PC-9 (cell line): ENCODE results near the gene ADAMTSL2. TPM values are rescaled to one million over a fixed set of nuclear protein-coding genes. Genes with fewer than 3 reads are reported as not detected.

ENCODE experiments used
- BruUV-seq: library from RNA; stranded (reverse); fragments of 400-500 nt; replicated peaks from 2 replicates; lab custom pipeline; 2021; lab: Mats Ljungman, UMichigan
- CTCF ChIA-PET: fragments of 300-600 bp; sonication (Branson Sonifier 250); formaldehyde crosslinking; loops from one replicate; lab custom pipeline; 2022; ENCODE audit warnings: antibody characterized with exemption; lab: Charles Lee
- POLR2A ChIA-PET: fragments of 300-600 bp; sonication (Branson Sonifier 250); formaldehyde crosslinking; loops from one replicate; lab custom pipeline; 2022; ENCODE audit warnings: antibody characterized with exemption; ENCODE audit not compliant: unreplicated experiment; lab: Charles Lee
- DNase-seq, 2 experiments: peaks; one replicate each; pipeline versions ENCODE4 v3.0.0 to v3.0.0-alpha.2; 2015 to 2022; ENCODE audit warnings: mixed read lengths in 1 of 2
- H2AFZ ChIP-seq: fragments of 200-600 bp; sonication (generic); 2 replicates; pipeline ENCODE4 v1.8.1; 2017; ENCODE audit warnings: antibody characterized with exemption
- H3F3A ChIP-seq: fragments of 200-600 bp; sonication (generic); 2 replicates; pipeline ENCODE4 v1.8.1; 2017; ENCODE audit warnings: antibody characterized with exemption, mild to moderate bottlenecking, low read depth; ENCODE audit not compliant: insufficient read depth
- H3K27ac ChIP-seq: fragments of 200-600 bp; sonication (generic); 2 replicates; pipeline ENCODE4 v1.6.1; 2016; ENCODE audit warnings: mixed run types
- H3K27me3 ChIP-seq: fragments of 200-600 bp; sonication (generic); 2 replicates; pipeline ENCODE4 v1.6.1; 2016; ENCODE audit warnings: low read depth, mixed run types; ENCODE audit not compliant: insufficient read depth
- H3K36me3 ChIP-seq: fragments of 200-600 bp; sonication (generic); 2 replicates; pipeline ENCODE4 v1.6.1; 2016; ENCODE audit warnings: low read depth, mixed run types
- H3K4me1 ChIP-seq: fragments of 200-600 bp; sonication (generic); replicated peaks from 2 replicates; pipeline ENCODE4 v1.6.1; 2016; ENCODE audit warnings: mixed run types; ENCODE audit not compliant: insufficient read depth
- H3K4me2 ChIP-seq: fragments of 200-600 bp; sonication (generic); 2 replicates; pipeline ENCODE4 v1.6.1; 2017; ENCODE audit warnings: mixed run types
- H3K4me3 ChIP-seq: fragments of 200-600 bp; sonication (generic); 2 replicates; pipeline ENCODE4 v1.6.1; 2016; ENCODE audit warnings: mixed run types
- H3K79me2 ChIP-seq: fragments of 200-600 bp; sonication (generic); 2 replicates; pipeline ENCODE4 v1.6.1; 2017; ENCODE audit warnings: low read depth, mixed run types
- H3K9me2 ChIP-seq: fragments of 200-600 bp; sonication (generic); 2 replicates; pipeline ENCODE4 v1.8.1; 2017; ENCODE audit warnings: mild to moderate bottlenecking; ENCODE audit not compliant: insufficient read depth
- H3K9me3 ChIP-seq: fragments of 200-600 bp; sonication (generic); 2 replicates; pipeline ENCODE4 v1.8.1; 2016; ENCODE audit warnings: low read depth; ENCODE audit not compliant: insufficient read depth
- H4K20me1 ChIP-seq: fragments of 200-600 bp; sonication (generic); 2 replicates; pipeline ENCODE4 v1.8.1; 2017; ENCODE audit not compliant: insufficient read depth
- EZH2 ChIP-seq: fragments of 200-600 bp; sonication (generic); IDR thresholded peaks from 2 replicates; pipeline ENCODE4 v1.8.0; 2017; ENCODE audit warnings: antibody characterized with exemption, low read depth
- intact Hi-C: fragments of 100-400 bp; cut with micrococcal nuclease; formaldehyde crosslinking; loops from one replicate; pipeline ENCODE4 v1.10.0; 2022; ENCODE audit not compliant: unreplicated experiment
- total RNA-seq: library from RNA; stranded (reverse); gene quantifications from 2 replicates; pipeline ENCODE4 v1.2.3, GENCODE V29; 2021
- TF ChIP-seq, protein P1 (sequence below): fragments of 200-600 bp; sonication (generic); conservative IDR thresholded peaks from 2 replicates; pipeline ENCODE4 v1.6.1; 2017; ENCODE audit warnings: mixed run types, antibody characterized with exemption, mild to moderate bottlenecking, moderate library complexity

The ADAMTSL2 gene
- total RNA-seq, 1 experiment from 2014 or later = 0.39 TPM

DNA sequence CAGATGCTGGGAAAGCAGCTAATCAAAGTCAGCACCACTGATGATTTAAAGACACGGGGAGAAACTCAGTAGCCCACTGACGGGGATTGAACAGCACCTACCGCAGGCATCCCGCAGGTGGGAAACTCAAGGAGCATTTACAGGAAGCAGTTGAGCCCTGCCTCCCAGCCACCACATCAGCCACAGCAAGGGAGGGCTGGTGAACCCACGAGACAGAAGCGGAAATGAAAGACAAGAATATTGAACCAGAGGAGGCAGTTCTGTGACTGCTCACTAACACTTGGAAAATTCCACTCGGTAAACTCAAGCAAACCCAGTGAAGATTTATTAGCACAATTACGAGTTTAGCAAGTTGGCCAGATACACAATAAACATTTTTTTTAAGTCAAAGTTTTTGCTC, 85.3 kb downstream of the ADAMTSL2 start:
- DNase-seq = no peak
- BruUV-seq = no TSS peak
- POLR2A ChIA-PET = no interaction called here
- H3K9me3 ChIP-seq = no peaks in the 10 kb centered on the region
- no peak overlapping the region for H3K27ac ChIP-seq
- H3F3A ChIP-seq = no peaks in the 10 kb centered on the region
- H3K9me2 ChIP-seq = no peaks in the 10 kb centered on the region
- no peaks in the 10 kb centered on the region for H4K20me1 ChIP-seq
- H3K4me1 ChIP-seq = no peaks in the 10 kb centered on the region
- no peak for TF ChIP-seq EZH2
- no peak overlapping the region for H3K4me2 ChIP-seq
- no peak overlapping the region for H3K4me3 ChIP-seq
- no peak overlapping the region for H2AFZ ChIP-seq
- CTCF ChIA-PET = no interaction called here
- no peaks in the 10 kb centered on the region for H3K79me2 ChIP-seq
- peaks cover 96% of the 10 kb centered on the region for H3K27me3 ChIP-seq
- H3K36me3 ChIP-seq = no peaks in the 10 kb centered on the region
- intact Hi-C loops = no loop called here

DNA sequence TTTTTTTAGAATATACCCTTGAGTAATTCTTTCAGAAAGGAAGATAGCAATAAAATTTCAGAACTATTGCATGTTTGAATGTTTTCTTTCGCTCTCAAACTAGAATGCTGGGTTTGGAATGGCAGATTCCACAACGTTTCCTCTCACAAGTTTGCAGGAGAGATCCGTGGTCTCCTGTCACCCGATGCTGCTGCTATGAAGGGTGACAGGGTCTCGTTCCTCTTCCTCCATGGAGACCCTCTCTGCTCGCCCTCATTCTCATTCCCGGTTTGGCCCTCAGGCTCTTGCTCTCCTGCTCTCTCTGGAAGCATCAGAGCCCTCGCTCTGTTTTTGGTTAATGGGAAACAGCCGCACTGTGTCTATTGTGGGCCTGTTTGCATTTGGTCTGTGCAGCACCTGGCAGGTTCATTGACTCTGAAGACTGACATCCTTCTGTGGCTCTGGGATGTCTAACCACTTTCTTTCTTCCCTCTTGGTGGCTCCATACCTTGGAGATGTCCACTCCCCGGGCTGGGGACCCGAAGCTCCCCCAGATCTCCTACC, 87.3 kb downstream of the ADAMTSL2 start:
- Histone ChIP-seq H3K4me2 (no peak overlapping the region), H3K27ac (no peak overlapping the region), H3K9me2 (no peaks in the 10 kb centered on the region), H3K79me2 (no peaks in the 10 kb centered on the region), H3K27me3 (peaks cover 96% of the 10 kb centered on the region), H2AFZ (no peak overlapping the region), H4K20me1 (no peaks in the 10 kb centered on the region), H3F3A (no peaks in the 10 kb centered on the region), H3K36me3 (no peaks in the 10 kb centered on the region), H3K9me3 (no peaks in the 10 kb centered on the region), H3K4me1 (no peaks in the 10 kb centered on the region), H3K4me3 (no peak overlapping the region)
- intact Hi-C loops = no loop called here
- TF ChIP-seq, protein P1, sequence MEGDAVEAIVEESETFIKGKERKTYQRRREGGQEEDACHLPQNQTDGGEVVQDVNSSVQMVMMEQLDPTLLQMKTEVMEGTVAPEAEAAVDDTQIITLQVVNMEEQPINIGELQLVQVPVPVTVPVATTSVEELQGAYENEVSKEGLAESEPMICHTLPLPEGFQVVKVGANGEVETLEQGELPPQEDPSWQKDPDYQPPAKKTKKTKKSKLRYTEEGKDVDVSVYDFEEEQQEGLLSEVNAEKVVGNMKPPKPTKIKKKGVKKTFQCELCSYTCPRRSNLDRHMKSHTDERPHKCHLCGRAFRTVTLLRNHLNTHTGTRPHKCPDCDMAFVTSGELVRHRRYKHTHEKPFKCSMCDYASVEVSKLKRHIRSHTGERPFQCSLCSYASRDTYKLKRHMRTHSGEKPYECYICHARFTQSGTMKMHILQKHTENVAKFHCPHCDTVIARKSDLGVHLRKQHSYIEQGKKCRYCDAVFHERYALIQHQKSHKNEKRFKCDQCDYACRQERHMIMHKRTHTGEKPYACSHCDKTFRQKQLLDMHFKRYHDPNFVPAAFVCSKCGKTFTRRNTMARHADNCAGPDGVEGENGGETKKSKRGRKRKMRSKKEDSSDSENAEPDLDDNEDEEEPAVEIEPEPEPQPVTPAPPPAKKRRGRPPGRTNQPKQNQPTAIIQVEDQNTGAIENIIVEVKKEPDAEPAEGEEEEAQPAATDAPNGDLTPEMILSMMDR = no peak
- no peak for TF ChIP-seq EZH2
- ChIA-PET POLR2A (no interaction called here), CTCF (no interaction called here)
- DNase-seq = no peak
- BruUV-seq = no TSS peak

DNA sequence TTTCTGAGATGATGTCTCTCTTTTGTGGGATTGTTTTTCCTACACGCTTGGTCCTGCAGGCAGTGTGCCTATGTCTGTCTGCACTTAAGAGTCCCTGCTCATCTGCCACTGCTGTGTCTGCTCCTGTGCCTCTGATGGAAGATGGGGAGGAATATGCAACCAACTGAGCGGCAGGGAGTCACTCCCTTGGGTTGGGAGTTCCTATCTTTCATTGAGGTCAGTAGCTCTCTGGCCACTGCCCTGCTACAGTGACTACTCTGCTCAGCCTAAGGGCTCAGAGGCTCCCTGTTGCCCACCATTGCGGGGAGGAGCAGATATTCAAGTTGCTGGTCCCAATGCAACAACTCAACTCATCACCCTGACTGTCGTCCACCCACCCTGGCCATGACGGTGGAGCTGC, 88.1 kb downstream of the ADAMTSL2 start:
- H3K27me3 ChIP-seq = peaks cover 96% of the 10 kb centered on the region
- CTCF ChIA-PET = no interaction called here
- TF ChIP-seq EZH2 = no peak
- H3K4me2 ChIP-seq = no peak overlapping the region
- H3F3A ChIP-seq = no peaks in the 10 kb centered on the region
- intact Hi-C loops = no loop called here
- H3K4me1 ChIP-seq = no peaks in the 10 kb centered on the region
- BruUV-seq = no TSS peak
- no peaks in the 10 kb centered on the region for H3K36me3 ChIP-seq
- H3K4me3 ChIP-seq = no peak overlapping the region
- H4K20me1 ChIP-seq = no peaks in the 10 kb centered on the region
- H2AFZ ChIP-seq = no peak overlapping the region
- POLR2A ChIA-PET = no interaction called here
- no peaks in the 10 kb centered on the region for H3K79me2 ChIP-seq
- H3K9me3 ChIP-seq = no peaks in the 10 kb centered on the region
- no peak overlapping the region for H3K27ac ChIP-seq
- no peak for DNase-seq
- H3K9me2 ChIP-seq = no peaks in the 10 kb centered on the region

Other genes starting within 250 kb of the ADAMTSL2 start
- gene SURF6, start 198.5 kb upstream of the ADAMTSL2 start, total RNA-seq = 21.2 and 29.8 TPM in 2 replicates
- 38.2 and 38.7 TPM in 2 replicates for gene MED22, start 186.6 kb upstream of the ADAMTSL2 start, total RNA-seq
- gene RPL7A, start 186.5 kb upstream of the ADAMTSL2 start, total RNA-seq = 2,381 and 2,937 TPM in 2 replicates
- gene SURF1, start 178.2 kb upstream of the ADAMTSL2 start, total RNA-seq = 57.7 and 69.1 TPM in 2 replicates
- 18.1 and 28.6 TPM in 2 replicates for gene SURF2, start 178.2 kb upstream of the ADAMTSL2 start, total RNA-seq
- gene SURF4, start 158.6 kb upstream of the ADAMTSL2 start, total RNA-seq = 199 and 233 TPM in 2 replicates
- gene STKLD1, start 158.3 kb upstream of the ADAMTSL2 start, total RNA-seq = 3.1 and 4.8 TPM in 2 replicates
- 32.6 and 36.5 TPM in 2 replicates for gene REXO4, start 116.7 kb upstream of the ADAMTSL2 start, total RNA-seq
- gene ADAMTS13, start 112.3 kb upstream of the ADAMTSL2 start, total RNA-seq = 7.1 and 11.1 TPM in 2 replicates
- gene CACFD1, start 74.7 kb upstream of the ADAMTSL2 start, total RNA-seq = 28.7 and 32.7 TPM in 2 replicates
- gene SLC2A6, start 55.6 kb upstream of the ADAMTSL2 start, total RNA-seq = 6.1 and 13.1 TPM in 2 replicates
- not detected in 2 replicates for gene MYMK, start 9.7 kb upstream of the ADAMTSL2 start, total RNA-seq
- gene FAM163B, start 74.7 kb downstream of the ADAMTSL2 start, total RNA-seq = not detected in 2 replicates
- gene DBH, start 101.7 kb downstream of the ADAMTSL2 start, total RNA-seq = not detected in 2 replicates
- 9.9 and 11.3 TPM in 2 replicates for gene SARDH, start 203.6 kb downstream of the ADAMTSL2 start, total RNA-seq